ENCODE data around the gene KCNMB2. TPM values are rescaled to one million over a fixed set of nuclear protein-coding genes. Genes with fewer than 3 reads are reported as not detected.

KCNMB2 gene
- polyA plus RNA-seq, 2 of the 4 experiments (the other 2 are of a cell fraction) = not detected

GRCh38 chr3:178593786-178594185, 57.5 kb downstream of the KCNMB2 start:
- no peaks in the 10 kb centered on the region for H3K9me3 ChIP-seq
- DNase-seq (ENCODE audit: low read depth in 1 of 2, low spot score in 1 of 2) (no peak), FAIRE-seq (no peak), ATAC-seq (no peak)
- no peak overlapping the region for H3K4me3 ChIP-seq
- ChIA-PET POLR2A (no interaction called here), CTCF (no interaction called here)
- no peak overlapping the region for H3K27ac ChIP-seq
- WGBS (ENCODE audit: missing lambda C conversion rate) = 0% methylated on average over 1 of the region's 1 CpG
- no peaks in the 10 kb centered on the region for H3K4me1 ChIP-seq
- no peak overlapping the region for H3K4me2 ChIP-seq
- TF ChIP-seq HMGXB4 (CRISPR knock-in tag; IDR thresholded peaks at IDR 0.05; ENCODE audit: borderline replicate concordance) (no peak), HOXB5 (CRISPR knock-in tag; IDR thresholded peaks at IDR 0.05) (no peak), MYC (IDR thresholded peaks at IDR 0.05; ENCODE audit: borderline replicate concordance, low read length) (no peak), FOSL2 (IDR thresholded peaks at IDR 0.05) (no peak), FOSL2 (CRISPR knock-in tag; IDR thresholded peaks at IDR 0.05) (no peak), RAD21 (conservative IDR thresholded peaks at IDR 0.05 in 1 of 2, IDR thresholded peaks at IDR 0.05 in 1 of 2) (no peak), HEYL (CRISPR knock-in tag; IDR thresholded peaks at IDR 0.05) (no peak), ZC3H11A (IDR thresholded peaks at IDR 0.05) (no peak), TP53 (CRISPR knock-in tag; IDR thresholded peaks at IDR 0.05) (no peak), TFCP2L1 (CRISPR knock-in tag; IDR thresholded peaks at IDR 0.05) (no peak)

- POLR2A ChIA-PET = no interaction called here
- WGBS (ENCODE audit: missing lambda C conversion rate) = 5% methylated on average over 2 of the region's 2 CpGs
- H3K4me1 ChIP-seq = no peaks in the 10 kb centered on the region
- FAIRE-seq = no peak
- no peak overlapping the region for H3K4me3 ChIP-seq
- no peak overlapping the region for H3K27ac ChIP-seq
- TF ChIP-seq JUN (IDR thresholded peaks at IDR 0.05) (no peak), KDM5A (IDR thresholded peaks at IDR 0.05) (no peak), ZSCAN20 (CRISPR knock-in tag; IDR thresholded peaks at IDR 0.05) (no peak), BCL3 (IDR thresholded peaks at IDR 0.05) (no peak), RFX5 (IDR thresholded peaks at IDR 0.05) (no peak), ZNF302 (CRISPR knock-in tag; IDR thresholded peaks at IDR 0.05) (no peak), PBX3 (IDR thresholded peaks at IDR 0.05) (no peak), ZFP36 (IDR thresholded peaks at IDR 0.05; ENCODE audit: borderline replicate concordance, partially characterized antibody) (no peak), RARB (CRISPR knock-in tag; IDR thresholded peaks at IDR 0.05) (no peak), ESRRA (IDR thresholded peaks at IDR 0.05; ENCODE audit: borderline replicate concordance, low read length) (no peak), NPAS2 (CRISPR knock-in tag; IDR thresholded peaks at IDR 0.05; ENCODE audit: borderline replicate concordance) (no peak), USF2 (IDR thresholded peaks at IDR 0.05) (no peak), FOXS1 (CRISPR knock-in tag; IDR thresholded peaks at IDR 0.05) (no peak), TP53 (CRISPR knock-in tag; IDR thresholded peaks at IDR 0.05) (no peak), CBX2 (IDR thresholded peaks at IDR 0.05; ENCODE audit: borderline replicate concordance, low read depth) (no peak)
- ATAC-seq = no peak
- H3K9me3 ChIP-seq = no peaks in the 10 kb centered on the region
- no peak for DNase-seq (ENCODE audit: low read depth in 1 of 2, low spot score in 1 of 2)
- CTCF ChIA-PET = no interaction called here
- H3K4me2 ChIP-seq = no peak overlapping the region
Measured at GRCh38 chr3:178597371-178597770, 61.1 kb downstream of the KCNMB2 start.

Data from A549 (cell line).